Liver (tissue), 9 donors: ENCODE measurements around the gene ZNF366. TPM values are rescaled to one million over a fixed set of nuclear protein-coding genes. Genes with fewer than 3 reads are reported as not detected.

Experiments used
- DNase-seq: peaks from one replicate; pipeline ENCODE4 v3.0.0-alpha.2; 2017; ENCODE audit warnings: low spot score
- H3K27ac ChIP-seq, 2 donors: one replicate each; pipeline ENCODE4 v1.7.0; 2013; ENCODE audit warnings: inconsistent platforms in 2 of 2, low read length in 2 of 2, control low read depth in 1 of 2, low read depth in 1 of 2, mild to moderate bottlenecking in 1 of 2
- H3K27me3 ChIP-seq, 4 donors: one replicate each; pipeline versions ENCODE4 v1.6.1 to v1.7.0; 2013; ENCODE audit warnings: low read length in 3 of 4, inconsistent platforms in 1 of 4, mild to moderate bottlenecking in 1 of 4, moderate library complexity in 1 of 4; ENCODE audit not compliant: control insufficient read depth in 4 of 4, insufficient read depth in 4 of 4
- H3K36me3 ChIP-seq, 4 donors: one replicate each; pipeline versions ENCODE4 v1.6.1 to v1.7.0; 2013; ENCODE audit warnings: low read length in 3 of 4, mild to moderate bottlenecking in 3 of 4, low read depth in 1 of 4, moderate library complexity in 1 of 4; ENCODE audit not compliant: control insufficient read depth in 4 of 4, insufficient read depth in 3 of 4
- H3K4me1 ChIP-seq, 4 donors: one replicate each; pipeline versions ENCODE4 v1.6.1 to v1.7.0; 2013; ENCODE audit warnings: low read length in 3 of 4, mild to moderate bottlenecking in 3 of 4, moderate library complexity in 1 of 4; ENCODE audit not compliant: control insufficient read depth in 4 of 4, insufficient read depth in 4 of 4
- H3K4me3 ChIP-seq, 3 donors: one replicate each; pipeline versions ENCODE4 v1.6.1 to v1.7.0; 2013; ENCODE audit warnings: low read length in 3 of 3, control low read depth in 1 of 3, low read depth in 1 of 3, mild to moderate bottlenecking in 1 of 3
- H3K9ac ChIP-seq, 2 donors: one replicate each; pipeline ENCODE4 v1.7.0; 2013; ENCODE audit warnings: low read length in 2 of 2, mild to moderate bottlenecking in 2 of 2, moderate library complexity in 2 of 2, control low read depth in 1 of 2, low read depth in 1 of 2
- H3K9me3 ChIP-seq, 4 donors: one replicate each; pipeline versions ENCODE4 v1.6.1 to v1.7.0; 2013; ENCODE audit warnings: low read length in 3 of 4; ENCODE audit not compliant: control insufficient read depth in 4 of 4
- EGR1 ChIP-seq, 2 donors: IDR thresholded peaks; 2 replicates each; pipeline ENCODE4 v1.6.1; 2016 to 2018; ENCODE audit warnings: antibody characterized with exemption in 2 of 2, low read depth in 2 of 2
- FOXA1 ChIP-seq: IDR thresholded peaks from 2 replicates; pipeline ENCODE4 v1.6.1; 2016; ENCODE audit warnings: antibody characterized with exemption
- FOXA2 ChIP-seq: IDR thresholded peaks from 2 replicates; pipeline ENCODE4 v1.6.1; 2016; ENCODE audit warnings: antibody characterized with exemption
- GABPA ChIP-seq, 2 donors: IDR thresholded peaks in 1 of 2; conservative IDR thresholded peaks in 1 of 2; 2 replicates each; pipeline ENCODE4 v1.6.1; 2016; ENCODE audit warnings: antibody characterized with exemption in 2 of 2, mild to moderate bottlenecking in 1 of 2, moderate library complexity in 1 of 2
- HNF4A ChIP-seq, 2 donors: conservative IDR thresholded peaks; 2 replicates each; pipeline ENCODE4 v1.6.1; 2016; ENCODE audit warnings: antibody characterized with exemption in 2 of 2, mild to moderate bottlenecking in 2 of 2
- HNF4G ChIP-seq: IDR thresholded peaks from 2 replicates; pipeline ENCODE4 v1.6.1; 2016; ENCODE audit warnings: antibody characterized with exemption
- JUND ChIP-seq, 2 donors: IDR thresholded peaks; 2 replicates each; pipeline ENCODE4 v1.6.1; 2016; ENCODE audit warnings: antibody characterized with exemption in 2 of 2
- NR2F2 ChIP-seq: IDR thresholded peaks from 2 replicates; pipeline ENCODE4 v1.6.1; 2016; ENCODE audit warnings: antibody characterized with exemption
- RAD21 ChIP-seq, 2 donors: IDR thresholded peaks; 2 replicates each; pipeline ENCODE4 v1.6.1; 2016; ENCODE audit warnings: antibody characterized with exemption in 2 of 2, mild to moderate bottlenecking in 2 of 2
- RXRA ChIP-seq, 2 donors: IDR thresholded peaks; 2 replicates each; pipeline ENCODE4 v1.6.1; 2017 to 2018; ENCODE audit warnings: antibody characterized with exemption in 2 of 2, mild to moderate bottlenecking in 1 of 2
- SP1 ChIP-seq: IDR thresholded peaks from 2 replicates; pipeline ENCODE4 v1.6.1; 2018; ENCODE audit warnings: antibody characterized with exemption, mild to moderate bottlenecking
- TAF1 ChIP-seq: conservative IDR thresholded peaks from 2 replicates; pipeline ENCODE4 v1.6.1; 2016; ENCODE audit warnings: antibody characterized with exemption, mild to moderate bottlenecking
- YY1 ChIP-seq: IDR thresholded peaks from 2 replicates; pipeline ENCODE4 v1.6.1; 2016; ENCODE audit warnings: antibody characterized with exemption, mild to moderate bottlenecking
- WGBS: extraction: QIAGEN DNeasy Blood & Tissue Kit; methylation state at CpG from one replicate; pipeline ENCODE4 v1.1.7; 2013; 5-methylcytosine and 5-hydroxymethylcytosine counted together
- polyA plus RNA-seq, 2 donors: library from polyadenylated mRNA; stranded (reverse) in 1 of 2; unstranded in 1 of 2; fragments of 200-250 nt in 1 of 2; fragments of >200 nt in 1 of 2; fragmentation: Nextera tagmentation in 1 of 2; extraction: Ambion mirVana in 1 of 2; gene quantifications; one replicate each; pipeline versions ENCODE4 v1.2.1 to v1.2.3, GENCODE V29; 2013 to 2015
- total RNA-seq, 2 donors: library from RNA; depleted of rRNA; stranded (reverse); fragments of >200 nt; gene quantifications; one replicate each; pipeline ENCODE4 v1.2.3, GENCODE V29; 2014
- TF ChIP-seq, protein P1 (sequence below): IDR thresholded peaks from 2 replicates; pipeline ENCODE4 v1.6.1; 2016; ENCODE audit warnings: antibody characterized with exemption
- TF ChIP-seq, protein P2 (sequence below): IDR thresholded peaks from 2 replicates; pipeline ENCODE4 v1.6.1; 2016; ENCODE audit warnings: antibody characterized with exemption
- TF ChIP-seq, protein P3 (sequence below): IDR thresholded peaks from 2 replicates; pipeline ENCODE4 v1.6.1; 2016; ENCODE audit warnings: antibody characterized with exemption
- TF ChIP-seq, protein P4 (sequence below): IDR thresholded peaks from 2 replicates; pipeline ENCODE4 v1.6.1; 2016; ENCODE audit warnings: antibody characterized with exemption, mild to moderate bottlenecking
- TF ChIP-seq, protein P5 (sequence below): fragments of 150-350 bp; IDR thresholded peaks from 2 replicates; pipeline ENCODE4 v1.5.1; 2017; ENCODE audit warnings: improper control_type of control experiment, low read depth, low read length; ENCODE audit not compliant: missing input control
- donor health status: healthy.
- donor health status: healthy.
- donor health status: healthy.
- donor health status: healthy.
- donor health status: healthy.

ZNF366 gene
- total and polyA plus RNA-seq, 4 donors = 0.71 to 1.0 (median 0.75) TPM

DNA sequence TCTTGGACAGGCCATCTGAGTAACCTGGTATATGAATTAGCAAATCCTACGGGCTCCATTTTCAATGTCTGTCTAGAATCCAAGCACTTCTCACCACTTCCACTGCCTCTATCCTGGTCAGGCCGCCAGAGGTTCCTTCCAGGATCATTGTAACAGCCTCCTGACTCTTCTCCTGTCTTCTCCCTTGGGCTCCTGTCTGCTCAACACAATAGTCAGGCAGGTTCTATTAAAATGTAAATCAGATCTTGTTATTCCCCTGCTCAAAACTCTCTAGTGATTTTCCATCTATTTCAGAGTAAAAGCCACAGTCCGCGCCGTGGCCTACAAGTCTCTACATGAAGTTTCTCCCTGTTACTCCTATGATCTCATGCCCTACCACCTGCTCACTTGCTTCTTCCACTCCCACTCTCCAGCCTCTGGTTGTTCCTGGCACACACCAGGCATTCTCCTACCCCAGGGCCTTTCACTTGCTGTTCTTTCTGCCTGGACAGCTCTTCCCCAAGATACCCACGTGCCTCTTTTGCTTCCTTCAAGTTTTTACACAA is 21.7 kb downstream of the ZNF366 start (continued):
- TF ChIP-seq, protein P1, sequence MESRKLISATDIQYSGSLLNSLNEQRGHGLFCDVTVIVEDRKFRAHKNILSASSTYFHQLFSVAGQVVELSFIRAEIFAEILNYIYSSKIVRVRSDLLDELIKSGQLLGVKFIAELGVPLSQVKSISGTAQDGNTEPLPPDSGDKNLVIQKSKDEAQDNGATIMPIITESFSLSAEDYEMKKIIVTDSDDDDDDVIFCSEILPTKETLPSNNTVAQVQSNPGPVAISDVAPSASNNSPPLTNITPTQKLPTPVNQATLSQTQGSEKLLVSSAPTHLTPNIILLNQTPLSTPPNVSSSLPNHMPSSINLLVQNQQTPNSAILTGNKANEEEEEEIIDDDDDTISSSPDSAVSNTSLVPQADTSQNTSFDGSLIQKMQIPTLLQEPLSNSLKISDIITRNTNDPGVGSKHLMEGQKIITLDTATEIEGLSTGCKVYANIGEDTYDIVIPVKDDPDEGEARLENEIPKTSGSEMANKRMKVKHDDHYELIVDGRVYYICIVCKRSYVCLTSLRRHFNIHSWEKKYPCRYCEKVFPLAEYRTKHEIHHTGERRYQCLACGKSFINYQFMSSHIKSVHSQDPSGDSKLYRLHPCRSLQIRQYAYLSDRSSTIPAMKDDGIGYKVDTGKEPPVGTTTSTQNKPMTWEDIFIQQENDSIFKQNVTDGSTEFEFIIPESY = no peak

DNA sequence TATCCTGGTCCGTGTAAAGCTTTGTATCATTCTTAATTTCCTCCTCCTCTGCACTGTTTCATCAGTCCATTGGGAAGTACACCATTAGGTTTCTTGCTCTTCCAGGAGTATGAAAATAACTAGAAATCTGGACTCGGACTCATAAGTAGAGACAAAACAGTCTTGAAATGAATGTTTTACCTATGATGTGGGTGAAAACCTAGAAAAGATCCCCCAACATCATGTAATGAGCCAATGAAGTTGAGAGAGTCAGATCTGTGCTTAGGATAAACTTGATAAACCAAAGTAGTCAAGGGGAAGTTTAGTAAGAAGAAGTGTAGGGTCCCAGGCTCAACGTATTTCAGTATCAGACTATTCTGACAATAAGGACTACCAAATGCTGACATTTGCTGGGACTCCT is 25.2 kb downstream of the ZNF366 start:
- no peak for DNase-seq
- Histone ChIP-seq H3K27me3 (no peaks in the 10 kb centered on the region), H3K9ac (no peak overlapping the region), H3K36me3 (no peaks in the 10 kb centered on the region), H3K27ac (no peak overlapping the region), H3K4me3 (no peak overlapping the region), H3K9me3 (no peaks in the 10 kb centered on the region), H3K4me1 (peaks cover 0 to 3% (median 0%) of the 10 kb centered on the region in 4 donors)
- WGBS = 73% methylated on average over 3 of the region's 3 CpGs
- no peak for TF ChIP-seq JUND (IDR thresholded peaks at IDR 0.05)
- TF ChIP-seq SP1 = no peak
- TF ChIP-seq NR2F2 = no peak
- TF ChIP-seq RAD21 (IDR thresholded peaks at IDR 0.05) = no peak
- TF ChIP-seq RXRA (IDR thresholded peaks at IDR 0.05) = no peak
- TF ChIP-seq EGR1 (IDR thresholded peaks at IDR 0.05; ENCODE audit: low read depth in 2 of 2) = no peak
- no peak for TF ChIP-seq HNF4G
- TF ChIP-seq, protein P2, sequence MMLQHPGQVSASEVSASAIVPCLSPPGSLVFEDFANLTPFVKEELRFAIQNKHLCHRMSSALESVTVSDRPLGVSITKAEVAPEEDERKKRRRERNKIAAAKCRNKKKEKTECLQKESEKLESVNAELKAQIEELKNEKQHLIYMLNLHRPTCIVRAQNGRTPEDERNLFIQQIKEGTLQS = no peak
- TF ChIP-seq, protein P3, sequence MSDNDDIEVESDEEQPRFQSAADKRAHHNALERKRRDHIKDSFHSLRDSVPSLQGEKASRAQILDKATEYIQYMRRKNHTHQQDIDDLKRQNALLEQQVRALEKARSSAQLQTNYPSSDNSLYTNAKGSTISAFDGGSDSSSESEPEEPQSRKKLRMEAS = no peak
- TF ChIP-seq YY1 = no peak
- TF ChIP-seq, protein P1 = no peak
- TF ChIP-seq HNF4A (conservative IDR thresholded peaks at IDR 0.05) = no peak
- no peak for TF ChIP-seq FOXA2
- no peak for TF ChIP-seq TAF1

DNA sequence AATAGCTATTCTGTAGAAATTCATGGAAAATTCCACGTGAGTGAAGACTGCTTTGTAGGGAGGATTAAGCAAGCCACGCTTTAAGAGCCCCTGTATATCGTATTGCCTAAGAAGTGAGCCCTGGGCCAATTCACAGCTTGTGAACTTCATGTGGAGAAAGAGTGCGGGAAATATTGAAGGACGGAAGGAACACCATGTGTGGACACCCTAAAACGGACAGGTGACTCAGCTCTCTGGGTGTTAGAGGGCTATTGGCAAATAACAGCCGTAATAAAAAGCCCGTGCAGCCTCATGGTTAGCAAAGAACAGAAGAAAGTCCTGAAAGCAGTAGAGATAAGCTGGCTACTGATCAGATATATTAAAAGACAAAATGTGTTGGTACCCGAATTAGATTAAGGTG is 26.4 kb downstream of the ZNF366 start:
- Histone ChIP-seq H3K27me3 (no peaks in the 10 kb centered on the region), H3K27ac (no peak overlapping the region), H3K9ac (no peak overlapping the region), H3K9me3 (no peaks in the 10 kb centered on the region), H3K4me3 (no peak overlapping the region), H3K4me1 (no peaks in the 10 kb centered on the region), H3K36me3 (no peaks in the 10 kb centered on the region)
- no peak for DNase-seq
- WGBS = 71% methylated on average over 9 of the region's 9 CpGs
- TF ChIP-seq RXRA (IDR thresholded peaks at IDR 0.05) (no peak), RAD21 (IDR thresholded peaks at IDR 0.05) (no peak), SP1 (no peak), FOXA1 (no peak), EGR1 (IDR thresholded peaks at IDR 0.05; ENCODE audit: low read depth in 2 of 2) (no peak), TAF1 (no peak), JUND (IDR thresholded peaks at IDR 0.05) (no peak), NR2F2 (no peak), GABPA (IDR thresholded peaks at IDR 0.05 in 1 of 2, conservative IDR thresholded peaks at IDR 0.05 in 1 of 2) (no peak)
- TF ChIP-seq, protein P2 = no peak
- TF ChIP-seq, protein P4, sequence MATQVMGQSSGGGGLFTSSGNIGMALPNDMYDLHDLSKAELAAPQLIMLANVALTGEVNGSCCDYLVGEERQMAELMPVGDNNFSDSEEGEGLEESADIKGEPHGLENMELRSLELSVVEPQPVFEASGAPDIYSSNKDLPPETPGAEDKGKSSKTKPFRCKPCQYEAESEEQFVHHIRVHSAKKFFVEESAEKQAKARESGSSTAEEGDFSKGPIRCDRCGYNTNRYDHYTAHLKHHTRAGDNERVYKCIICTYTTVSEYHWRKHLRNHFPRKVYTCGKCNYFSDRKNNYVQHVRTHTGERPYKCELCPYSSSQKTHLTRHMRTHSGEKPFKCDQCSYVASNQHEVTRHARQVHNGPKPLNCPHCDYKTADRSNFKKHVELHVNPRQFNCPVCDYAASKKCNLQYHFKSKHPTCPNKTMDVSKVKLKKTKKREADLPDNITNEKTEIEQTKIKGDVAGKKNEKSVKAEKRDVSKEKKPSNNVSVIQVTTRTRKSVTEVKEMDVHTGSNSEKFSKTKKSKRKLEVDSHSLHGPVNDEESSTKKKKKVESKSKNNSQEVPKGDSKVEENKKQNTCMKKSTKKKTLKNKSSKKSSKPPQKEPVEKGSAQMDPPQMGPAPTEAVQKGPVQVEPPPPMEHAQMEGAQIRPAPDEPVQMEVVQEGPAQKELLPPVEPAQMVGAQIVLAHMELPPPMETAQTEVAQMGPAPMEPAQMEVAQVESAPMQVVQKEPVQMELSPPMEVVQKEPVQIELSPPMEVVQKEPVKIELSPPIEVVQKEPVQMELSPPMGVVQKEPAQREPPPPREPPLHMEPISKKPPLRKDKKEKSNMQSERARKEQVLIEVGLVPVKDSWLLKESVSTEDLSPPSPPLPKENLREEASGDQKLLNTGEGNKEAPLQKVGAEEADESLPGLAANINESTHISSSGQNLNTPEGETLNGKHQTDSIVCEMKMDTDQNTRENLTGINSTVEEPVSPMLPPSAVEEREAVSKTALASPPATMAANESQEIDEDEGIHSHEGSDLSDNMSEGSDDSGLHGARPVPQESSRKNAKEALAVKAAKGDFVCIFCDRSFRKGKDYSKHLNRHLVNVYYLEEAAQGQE = no peak
- TF ChIP-seq, protein P5, sequence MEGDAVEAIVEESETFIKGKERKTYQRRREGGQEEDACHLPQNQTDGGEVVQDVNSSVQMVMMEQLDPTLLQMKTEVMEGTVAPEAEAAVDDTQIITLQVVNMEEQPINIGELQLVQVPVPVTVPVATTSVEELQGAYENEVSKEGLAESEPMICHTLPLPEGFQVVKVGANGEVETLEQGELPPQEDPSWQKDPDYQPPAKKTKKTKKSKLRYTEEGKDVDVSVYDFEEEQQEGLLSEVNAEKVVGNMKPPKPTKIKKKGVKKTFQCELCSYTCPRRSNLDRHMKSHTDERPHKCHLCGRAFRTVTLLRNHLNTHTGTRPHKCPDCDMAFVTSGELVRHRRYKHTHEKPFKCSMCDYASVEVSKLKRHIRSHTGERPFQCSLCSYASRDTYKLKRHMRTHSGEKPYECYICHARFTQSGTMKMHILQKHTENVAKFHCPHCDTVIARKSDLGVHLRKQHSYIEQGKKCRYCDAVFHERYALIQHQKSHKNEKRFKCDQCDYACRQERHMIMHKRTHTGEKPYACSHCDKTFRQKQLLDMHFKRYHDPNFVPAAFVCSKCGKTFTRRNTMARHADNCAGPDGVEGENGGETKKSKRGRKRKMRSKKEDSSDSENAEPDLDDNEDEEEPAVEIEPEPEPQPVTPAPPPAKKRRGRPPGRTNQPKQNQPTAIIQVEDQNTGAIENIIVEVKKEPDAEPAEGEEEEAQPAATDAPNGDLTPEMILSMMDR = no peak
- TF ChIP-seq, protein P1 = no peak
